Stimulated activated CD8-positive, alpha-beta memory T cell treated with anti-CD3 and anti-CD28 coated beads, Interleukin-7, amount 100 ng/mL, for 4 hours (primary cell): ENCODE data around the gene RNF215.
"Not testable (repeated sequence)": the region's sequence is repeated elsewhere in the genome, so short reads cannot be mapped to it uniquely, and the experiment has no call there.

Source experiments
- DNase-seq, 2 donors: peaks; one replicate each; pipeline ENCODE4 v3.0.0-alpha.2; 2020; ENCODE audit warnings: low read depth in 2 of 2

Gene RNF215

DNA sequence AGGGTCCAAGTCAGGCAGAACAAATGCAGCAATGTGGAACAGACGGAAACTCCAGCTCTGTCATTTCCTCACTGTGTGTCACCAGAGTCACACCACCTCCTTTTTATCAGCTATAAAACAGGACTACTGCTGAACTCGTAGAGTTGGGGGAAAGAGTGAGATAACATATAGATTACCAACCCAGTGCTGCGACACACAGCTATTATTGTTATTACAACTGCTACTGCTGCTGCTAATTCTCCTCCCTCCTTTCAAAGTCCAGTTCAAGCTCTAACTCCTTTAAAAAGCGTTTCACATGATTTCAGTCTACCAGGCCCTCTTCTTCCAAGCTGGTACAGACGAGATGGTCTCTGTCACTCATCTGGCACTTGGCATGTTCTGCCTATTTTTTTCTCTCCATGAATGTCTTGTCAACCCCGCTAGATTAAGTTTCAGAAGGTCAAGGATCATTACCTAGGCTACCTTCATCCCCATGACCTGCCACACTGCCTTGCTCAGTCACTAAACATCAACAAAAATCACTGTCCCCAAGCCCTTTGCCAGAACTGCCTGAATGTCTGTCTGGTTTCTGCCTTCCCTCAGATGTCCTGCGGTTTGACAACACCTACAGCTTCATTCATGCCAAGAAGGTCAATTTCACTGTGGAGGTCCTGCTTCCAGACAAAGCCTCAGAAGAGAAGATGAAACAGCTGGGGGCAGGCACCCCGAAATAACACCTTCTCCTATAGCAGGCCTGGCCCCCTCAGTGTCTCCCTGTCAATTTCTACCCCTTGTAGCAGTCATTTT lies 34.7 kb upstream of the RNF215 start:
- no peak for DNase-seq

- DNase-seq = no peak
Measured at GRCh38 chr22:30420347-30421125, 33.3 kb upstream of the RNF215 start.

DNA sequence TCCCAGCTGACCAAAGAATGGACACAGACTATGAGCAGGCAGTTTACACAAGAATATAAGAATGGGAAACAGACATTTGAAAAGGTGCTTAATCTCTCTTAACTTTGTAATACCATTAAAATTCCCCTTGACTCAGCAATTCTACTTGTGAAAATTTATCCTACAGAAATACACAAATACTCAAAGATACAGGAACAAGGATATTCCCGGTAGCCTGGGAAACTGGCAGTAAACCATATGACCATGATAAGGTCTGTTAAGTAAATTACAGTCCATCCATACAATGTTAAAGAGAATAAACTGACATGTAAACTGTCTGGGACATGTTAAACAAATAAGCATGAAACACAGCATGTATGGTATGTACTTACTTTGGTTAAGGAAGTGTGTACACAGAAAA lies 29.6 kb upstream of the RNF215 start:
- no peak for DNase-seq

DNA sequence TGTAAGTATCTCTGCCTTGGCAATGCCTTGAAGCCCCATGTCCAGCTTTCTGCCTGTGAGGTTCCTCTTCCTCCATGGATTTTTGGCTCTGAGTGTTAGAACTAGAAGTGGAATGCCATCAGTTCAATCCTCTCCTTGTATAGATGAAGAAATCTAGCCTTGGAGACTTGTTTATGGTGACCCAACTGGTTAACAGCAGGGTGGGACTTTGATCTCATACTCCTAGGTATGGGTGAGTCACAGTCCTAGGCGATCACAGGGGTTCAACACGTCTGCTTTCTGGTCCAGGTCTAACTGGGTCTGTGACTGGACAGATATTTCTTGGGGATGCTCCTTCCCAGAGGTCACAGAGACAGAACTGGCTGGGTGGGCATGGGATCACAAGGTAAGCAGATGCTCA lies 29.2 kb upstream of the RNF215 start:
- DNase-seq = no peak

DNA sequence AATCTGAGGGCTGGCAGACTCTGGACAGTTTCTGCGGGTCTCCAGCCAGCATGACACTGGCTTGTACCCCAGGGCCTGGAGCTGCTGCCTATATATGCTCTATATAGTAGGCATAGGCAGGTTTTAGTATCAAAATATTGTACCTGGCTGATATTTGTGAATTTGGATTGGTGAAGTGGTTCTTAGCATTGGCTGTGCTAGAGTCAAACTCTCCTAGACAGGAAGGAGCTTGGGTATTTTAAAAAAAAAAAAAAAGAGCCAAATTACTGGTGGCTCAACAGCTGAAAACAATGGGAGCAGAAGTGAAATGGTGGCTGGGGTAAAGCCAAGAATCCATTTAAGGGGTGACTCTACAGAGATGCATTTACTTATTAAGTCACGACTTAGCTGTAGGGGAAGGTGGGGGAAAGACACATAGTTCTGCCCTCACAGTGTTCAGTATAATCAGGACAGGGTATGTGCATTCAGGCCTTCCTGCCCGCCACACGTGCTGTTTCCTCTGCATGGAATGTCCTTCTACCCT lies 27.4 kb upstream of the RNF215 start:
- DNase-seq = no peak

GRCh38 chr22:30413745-30414524 lies 26.7 kb upstream of the RNF215 start:
- no peak for DNase-seq

GRCh38 chr22:30413001-30413400 lies 25.8 kb upstream of the RNF215 start:
- no peak for DNase-seq

GRCh38 chr22:30411780-30412179 lies 24.6 kb upstream of the RNF215 start:
- no peak for DNase-seq

GRCh38 chr22:30408388-30409102 lies 21.3 kb upstream of the RNF215 start:
- DNase-seq = no peak

DNA sequence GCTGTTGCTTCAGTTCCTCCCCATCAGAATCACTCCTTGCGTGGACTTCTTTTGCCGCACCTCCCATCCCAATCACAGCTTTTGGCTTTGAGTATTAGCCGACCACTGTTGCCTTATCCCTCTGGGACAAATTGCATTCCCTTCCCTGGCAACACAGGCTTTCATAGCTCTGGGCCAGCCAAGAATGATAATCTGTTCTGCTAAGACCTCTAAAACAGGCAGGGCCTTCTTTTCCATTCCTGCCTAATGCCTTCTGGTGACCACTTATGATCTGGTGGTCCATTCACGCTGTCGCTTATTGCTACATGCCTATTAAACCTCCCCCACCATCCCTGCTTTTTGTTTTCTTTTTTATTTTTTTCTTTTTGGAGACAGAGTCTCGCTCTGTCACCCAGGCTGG lies 19.2 kb upstream of the RNF215 start:
- no peak for DNase-seq

DNA sequence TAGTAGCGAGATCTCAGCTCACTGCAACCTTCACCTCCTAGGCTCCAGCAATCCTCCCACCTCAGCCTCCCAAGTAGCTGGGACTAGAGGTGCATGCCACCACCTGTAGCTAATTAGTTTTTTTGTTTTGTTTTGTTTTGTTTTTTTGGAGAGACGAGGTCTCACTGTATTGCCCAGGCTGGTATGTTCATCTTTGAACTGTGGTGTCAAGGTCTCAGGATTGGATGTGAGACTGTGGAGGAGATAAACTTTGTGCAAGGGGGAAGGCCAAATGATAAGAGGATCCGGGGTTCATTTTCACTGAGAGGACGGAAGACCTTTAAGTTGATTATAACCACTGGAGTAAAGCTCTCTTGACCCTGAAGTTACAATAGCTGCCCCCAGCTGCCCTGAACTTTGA lies 18.5 kb upstream of the RNF215 start:
- no peak for DNase-seq

DNA sequence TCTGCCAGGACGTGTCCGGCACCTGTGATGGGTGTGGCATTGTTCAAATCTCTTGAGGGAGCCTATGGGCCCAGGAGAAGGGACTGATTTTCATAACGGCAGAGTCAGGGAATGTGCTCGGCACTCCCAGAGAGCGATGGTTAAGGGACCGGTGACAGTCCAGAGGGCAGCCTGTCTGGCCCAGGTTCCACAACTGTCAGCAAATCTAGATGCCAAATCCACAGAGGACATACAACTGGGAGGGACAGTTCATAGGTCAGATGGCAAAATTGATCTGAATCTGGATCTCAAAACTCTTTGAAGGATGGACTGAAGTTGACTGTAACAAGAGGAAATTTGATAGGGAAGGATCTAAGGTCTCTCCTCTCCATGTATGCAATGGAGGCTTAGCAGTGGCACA lies 17.1 kb upstream of the RNF215 start:
- DNase-seq = no peak

- not testable (repeated sequence) for DNase-seq
Measured at GRCh38 chr22:30402766-30403104, 15.5 kb upstream of the RNF215 start.

DNA sequence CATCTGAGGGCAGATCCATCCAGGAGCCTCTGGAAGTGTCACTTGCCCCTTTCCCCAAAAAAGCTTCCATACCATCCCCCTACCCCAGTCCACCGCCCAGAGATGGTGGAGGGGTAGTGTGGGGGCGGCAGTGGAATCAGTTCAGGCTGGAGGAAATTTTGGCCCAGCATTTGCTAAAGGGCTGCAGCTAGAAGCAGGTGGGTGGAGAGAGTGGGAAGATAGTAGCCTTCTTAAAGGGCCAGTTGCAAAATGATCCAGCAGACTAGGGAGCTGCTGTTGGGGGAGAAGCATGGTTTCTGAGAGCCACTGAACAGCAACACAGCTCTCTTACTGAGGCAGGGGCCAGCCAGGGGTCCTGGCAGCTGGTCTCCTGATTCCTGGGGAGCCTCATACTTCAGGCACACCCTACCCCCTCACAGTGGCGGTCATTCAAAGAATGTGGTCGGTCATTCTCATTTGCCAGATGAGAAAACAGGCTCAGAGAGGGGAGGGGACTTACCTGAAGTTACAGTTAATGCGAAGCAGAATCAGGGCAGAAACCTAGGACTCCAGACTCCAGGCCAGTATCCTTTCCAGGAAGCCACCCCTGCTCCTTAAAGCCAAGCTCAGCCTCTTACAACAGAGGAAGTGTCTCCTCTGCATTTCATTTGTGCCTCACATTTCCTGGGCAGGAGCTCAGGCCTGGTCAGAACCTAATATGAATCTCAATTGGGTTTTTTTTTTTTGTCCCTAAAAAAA lies 15.0 kb upstream of the RNF215 start:
- DNase-seq = no peak

DNA sequence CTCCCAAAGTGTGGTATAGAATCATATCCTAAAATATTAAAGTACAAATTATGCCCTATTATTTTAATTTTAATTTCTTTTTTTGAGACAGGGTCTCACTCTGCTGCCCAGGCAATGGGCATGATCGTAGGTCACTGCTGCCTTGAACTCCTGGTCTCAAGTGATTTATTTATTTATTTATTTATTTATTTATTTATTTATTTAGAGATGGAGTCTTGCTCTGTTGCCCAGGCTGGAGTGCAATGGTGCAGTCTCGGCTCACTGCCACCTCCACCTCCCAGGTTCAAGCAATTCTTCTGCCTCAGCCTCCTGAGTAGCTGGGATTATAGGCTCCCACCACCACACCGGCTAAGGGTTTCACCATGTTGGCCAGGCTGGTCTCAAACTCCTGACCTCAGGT lies 13.8 kb upstream of the RNF215 start:
- DNase-seq = not testable (repeated sequence)

- no peak for DNase-seq
Measured at GRCh38 chr22:30400159-30400558, 12.9 kb upstream of the RNF215 start.

- no peak for DNase-seq
Measured at GRCh38 chr22:30399718-30400117, 12.5 kb upstream of the RNF215 start.

DNA sequence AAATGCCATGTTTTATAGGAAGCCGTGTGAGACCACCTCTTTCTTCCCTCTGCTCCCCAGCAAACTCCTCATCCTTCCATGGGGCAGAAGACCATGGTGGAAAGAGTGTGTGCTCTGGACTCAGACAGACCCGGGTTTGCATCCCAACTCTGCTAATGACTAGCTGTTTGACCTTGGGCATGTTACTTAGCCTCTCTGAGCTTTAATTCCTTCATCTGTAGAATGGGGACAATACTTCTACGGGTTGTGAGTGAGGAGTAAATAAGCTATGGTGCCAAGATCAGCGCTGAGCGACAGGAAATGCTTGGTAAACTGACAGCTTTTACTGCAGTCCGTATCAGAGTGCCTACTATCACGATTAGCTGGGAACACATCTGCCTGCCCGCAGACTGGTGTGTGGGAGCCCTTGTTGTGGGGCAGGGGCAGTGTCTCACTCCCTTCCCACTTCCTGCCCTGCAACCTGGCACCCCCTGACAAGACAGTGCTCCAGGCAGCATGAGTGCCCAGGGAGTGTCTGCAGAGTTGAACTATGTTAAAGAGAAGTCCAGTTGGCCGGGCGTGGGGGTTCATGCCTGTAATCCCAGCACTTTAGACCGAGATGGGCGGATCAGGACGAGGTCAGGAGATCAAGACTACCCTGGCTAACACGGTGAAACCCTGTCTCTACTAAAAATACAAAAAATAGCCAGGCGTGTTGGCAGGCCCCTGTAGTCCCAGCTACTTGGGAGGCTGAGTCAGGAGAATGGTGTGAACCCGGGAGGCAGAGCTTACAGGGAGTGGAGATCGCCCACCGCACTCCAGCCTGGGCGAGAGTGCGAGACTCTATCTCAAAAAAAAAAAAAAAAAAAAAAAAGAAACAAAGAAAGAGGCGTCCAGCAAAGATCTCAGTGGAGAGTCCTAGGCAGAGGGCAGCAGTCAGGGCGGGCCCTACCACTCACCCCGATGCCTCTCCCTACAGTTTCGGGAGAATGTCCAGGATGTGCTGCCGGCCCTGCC lies 11.8 kb upstream of the RNF215 start:
- no peak for DNase-seq
